ENCODE data around the gene SORCS2. TPM values are rescaled to one million over a fixed set of nuclear protein-coding genes. Genes with fewer than 3 reads are reported as not detected.

Gene SORCS2
- total RNA-seq, 1 donor from 2014 or later, result 3.1 TPM

DNA sequence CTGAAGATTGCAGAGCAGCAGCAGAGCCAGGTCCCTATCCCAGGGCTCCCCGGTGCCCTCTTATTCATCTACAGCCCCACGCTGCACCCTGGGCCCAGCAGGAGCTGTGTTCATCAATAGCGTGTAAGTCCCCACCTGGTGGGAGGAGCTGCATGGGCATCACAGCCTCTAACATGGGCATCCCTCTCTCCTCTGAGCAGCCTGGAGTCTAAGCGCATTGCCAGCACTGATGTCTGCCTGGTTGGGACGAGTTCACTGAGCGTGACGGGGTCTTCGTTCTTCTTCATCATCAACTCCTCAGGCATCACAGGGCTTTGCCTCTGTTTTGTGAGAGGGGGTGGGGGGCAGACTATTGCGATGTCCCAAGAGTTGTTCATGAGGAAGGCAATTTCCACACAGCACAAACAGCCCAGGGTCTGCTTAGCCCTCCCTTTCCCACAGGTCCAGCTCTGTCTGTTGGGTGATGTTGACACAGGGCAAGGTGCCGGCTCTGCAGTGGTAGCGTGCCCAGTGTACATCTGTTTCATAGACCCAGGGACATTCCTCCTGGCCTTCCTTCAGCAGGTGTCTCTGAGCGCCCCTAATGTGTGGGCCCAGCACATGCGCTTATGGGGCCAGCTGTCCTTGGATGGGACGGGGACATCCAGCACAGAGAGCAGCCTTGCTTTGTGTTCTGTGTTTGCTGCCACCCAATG, 85.9 kb downstream of the SORCS2 start:
- H3K4me3 ChIP-seq (ENCODE audit: low read length in 3 of 3), result no peak overlapping the region
- no peaks in the 10 kb centered on the region for H3K9me3 ChIP-seq (ENCODE audit: control insufficient read depth in 3 of 3, low read length in 3 of 3)
- no peak overlapping the region for H3K9ac ChIP-seq (ENCODE audit: low read depth in 1 of 3, low read length in 3 of 3)
- H3K27ac ChIP-seq (ENCODE audit: low read depth, low read length), result no peak overlapping the region
- H3K36me3 ChIP-seq (ENCODE audit: control insufficient read depth in 3 of 3, insufficient read depth in 3 of 3, low read length in 3 of 3), result no peaks in the 10 kb centered on the region
- H3K4me1 ChIP-seq (ENCODE audit: control insufficient read depth in 3 of 3, insufficient read depth in 3 of 3, low read length in 3 of 3), result peaks cover 8 to 10% (median 9%) of the 10 kb centered on the region in 3 donors
- no peaks in the 10 kb centered on the region for H3K27me3 ChIP-seq (ENCODE audit: control insufficient read depth in 3 of 3, insufficient read depth in 3 of 3, low read length in 3 of 3)

DNA sequence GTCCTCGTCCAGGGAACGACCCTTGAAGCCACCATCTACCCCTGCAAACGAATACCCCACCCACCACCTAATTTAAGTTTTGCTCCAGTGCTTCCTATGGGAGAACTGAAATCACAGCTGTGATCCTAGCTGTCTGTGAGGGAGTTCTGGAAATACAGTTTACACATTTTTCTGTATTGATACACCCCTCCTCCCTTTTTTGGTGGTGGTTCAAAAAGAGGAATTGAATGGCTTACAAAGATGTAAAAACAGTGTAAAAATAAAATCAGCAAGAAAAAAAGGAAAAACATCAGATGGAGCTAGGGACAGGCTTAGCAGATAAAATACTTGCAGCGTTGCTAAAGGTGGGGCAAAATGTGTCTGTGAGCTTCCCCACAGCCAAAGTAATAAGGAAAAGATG, 86.6 kb downstream of the SORCS2 start:
- Histone ChIP-seq H3K4me3 (ENCODE audit: low read length in 3 of 3) (no peak overlapping the region), H3K27me3 (ENCODE audit: control insufficient read depth in 3 of 3, insufficient read depth in 3 of 3, low read length in 3 of 3) (no peaks in the 10 kb centered on the region), H3K36me3 (ENCODE audit: control insufficient read depth in 3 of 3, insufficient read depth in 3 of 3, low read length in 3 of 3) (no peaks in the 10 kb centered on the region), H3K4me1 (ENCODE audit: control insufficient read depth in 3 of 3, insufficient read depth in 3 of 3, low read length in 3 of 3) (peaks cover 8 to 10% (median 9%) of the 10 kb centered on the region in 3 donors), H3K9ac (ENCODE audit: low read depth in 1 of 3, low read length in 3 of 3) (no peak overlapping the region), H3K27ac (ENCODE audit: low read depth, low read length) (no peak overlapping the region), H3K9me3 (ENCODE audit: control insufficient read depth in 3 of 3, low read length in 3 of 3) (no peaks in the 10 kb centered on the region)

DNA sequence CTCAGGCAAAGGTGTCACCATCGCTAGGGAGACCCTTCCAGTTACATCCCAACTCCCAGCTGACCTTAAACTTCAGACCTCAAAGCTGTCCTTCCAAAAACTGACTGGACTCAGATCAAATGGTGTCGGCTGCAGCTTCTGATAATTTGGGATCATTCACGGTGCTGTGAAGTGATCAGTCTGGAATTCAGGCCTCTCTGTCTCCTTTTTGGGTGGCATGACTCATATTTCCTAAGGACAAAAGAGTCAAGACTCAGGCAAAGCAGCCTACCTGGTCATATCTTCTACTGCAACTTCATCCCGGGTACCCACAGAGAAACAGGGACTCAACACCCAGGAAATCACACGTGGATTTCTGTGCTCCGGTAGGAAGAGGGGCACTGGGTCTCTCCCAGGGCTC, 87.6 kb downstream of the SORCS2 start:
- Histone ChIP-seq H3K4me3 (ENCODE audit: low read length in 3 of 3) (no peak overlapping the region), H3K36me3 (ENCODE audit: control insufficient read depth in 3 of 3, insufficient read depth in 3 of 3, low read length in 3 of 3) (no peaks in the 10 kb centered on the region), H3K4me1 (ENCODE audit: control insufficient read depth in 3 of 3, insufficient read depth in 3 of 3, low read length in 3 of 3) (peaks cover 8 to 10% (median 9%) of the 10 kb centered on the region in 3 donors), H3K9ac (ENCODE audit: low read depth in 1 of 3, low read length in 3 of 3) (no peak overlapping the region), H3K9me3 (ENCODE audit: control insufficient read depth in 3 of 3, low read length in 3 of 3) (no peaks in the 10 kb centered on the region), H3K27ac (ENCODE audit: low read depth, low read length) (no peak overlapping the region), H3K27me3 (ENCODE audit: control insufficient read depth in 3 of 3, insufficient read depth in 3 of 3, low read length in 3 of 3) (no peaks in the 10 kb centered on the region)

DNA sequence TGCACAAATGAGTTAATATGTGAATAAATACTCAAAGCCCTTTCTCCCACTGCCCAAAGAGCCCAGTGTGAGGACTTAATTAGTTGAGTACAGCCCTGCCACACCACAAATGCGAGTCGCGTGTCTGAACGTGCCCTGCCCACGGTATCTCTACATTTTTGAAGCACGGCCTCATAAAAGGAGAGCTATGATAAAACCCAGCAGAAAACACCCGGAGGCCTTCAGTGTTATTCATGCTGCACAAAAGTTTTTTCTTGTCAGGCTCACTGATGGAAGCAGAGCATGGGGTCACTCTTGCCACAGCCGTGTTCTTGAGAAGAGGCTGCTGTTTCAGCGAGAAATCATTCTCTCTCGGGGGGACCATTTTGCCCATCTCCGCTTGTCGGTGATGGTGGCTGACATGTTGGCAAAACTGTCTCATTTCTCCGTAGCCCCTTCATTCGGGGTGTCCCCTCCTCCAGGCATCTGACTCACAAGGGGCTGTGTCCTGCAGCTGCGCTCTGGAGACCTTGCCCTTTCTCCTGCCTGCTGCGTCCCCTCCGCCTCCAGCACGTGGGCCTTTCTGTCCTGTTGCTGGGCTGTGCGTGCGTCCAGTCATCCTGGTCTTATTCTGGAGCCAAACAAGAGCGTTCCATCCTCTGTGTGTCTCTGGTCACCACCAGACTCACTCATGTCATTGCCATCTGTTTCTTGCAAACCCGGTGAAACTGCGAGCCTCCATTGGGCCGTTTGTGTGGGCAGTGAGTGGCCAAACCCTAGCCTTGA, 88.8 kb downstream of the SORCS2 start:
- Histone ChIP-seq H3K9ac (ENCODE audit: low read depth in 1 of 3, low read length in 3 of 3) (no peak overlapping the region), H3K9me3 (ENCODE audit: control insufficient read depth in 3 of 3, low read length in 3 of 3) (no peaks in the 10 kb centered on the region), H3K36me3 (ENCODE audit: control insufficient read depth in 3 of 3, insufficient read depth in 3 of 3, low read length in 3 of 3) (no peaks in the 10 kb centered on the region), H3K4me3 (ENCODE audit: low read length in 3 of 3) (no peak overlapping the region), H3K27me3 (ENCODE audit: control insufficient read depth in 3 of 3, insufficient read depth in 3 of 3, low read length in 3 of 3) (peaks cover 0 to 3% (median 0%) of the 10 kb centered on the region in 3 donors), H3K4me1 (ENCODE audit: control insufficient read depth in 3 of 3, insufficient read depth in 3 of 3, low read length in 3 of 3) (peaks cover 7 to 8% (median 8%) of the 10 kb centered on the region in 3 donors), H3K27ac (ENCODE audit: low read depth, low read length) (no peak overlapping the region)

DNA sequence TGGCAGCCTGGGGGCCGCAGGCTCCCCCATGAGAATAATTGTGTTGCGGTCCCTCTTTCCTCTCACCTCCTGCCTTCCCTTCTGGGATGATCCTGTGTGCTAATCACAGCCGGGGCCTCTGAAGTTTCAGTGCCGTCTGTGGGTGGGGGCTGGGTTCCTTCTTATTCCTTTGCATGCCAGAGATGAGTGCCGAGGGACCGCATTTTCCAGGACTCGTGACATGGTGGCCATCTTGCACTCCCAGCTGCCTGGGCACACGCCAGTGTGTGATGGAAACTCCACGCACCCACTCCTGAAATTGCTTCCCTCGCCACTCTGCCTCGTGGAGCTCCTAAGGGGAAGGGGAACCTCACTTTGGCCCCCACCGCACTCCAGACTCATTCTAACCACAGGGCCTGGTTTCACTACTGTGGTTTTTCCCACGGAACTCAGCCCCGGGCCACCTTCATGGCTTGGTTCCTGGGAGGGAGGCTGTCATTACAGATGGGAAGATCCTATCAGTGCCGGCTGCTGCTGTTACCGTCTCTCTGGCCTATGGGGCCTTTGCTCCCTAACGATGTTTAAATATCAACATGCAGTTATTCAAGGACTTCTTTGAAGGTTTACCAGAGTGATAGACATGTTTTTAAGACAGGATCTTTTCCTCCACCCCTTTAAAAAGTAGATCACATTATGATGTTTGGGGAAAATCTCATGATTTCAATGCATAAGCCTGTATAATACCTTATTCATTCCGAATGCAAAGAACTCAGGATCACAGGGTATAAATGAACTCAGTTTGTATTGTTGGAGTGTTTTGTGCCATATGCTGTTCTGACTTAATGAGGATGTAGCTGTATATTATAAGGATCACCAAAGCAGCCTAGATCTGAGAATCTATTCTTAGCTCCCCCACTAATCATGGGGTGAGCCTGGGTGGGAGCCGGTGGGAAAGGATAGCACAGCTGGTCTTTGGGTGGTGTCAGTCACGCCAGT, 89.6 kb downstream of the SORCS2 start:
- Histone ChIP-seq H3K9me3 (ENCODE audit: control insufficient read depth in 3 of 3, low read length in 3 of 3) (no peaks in the 10 kb centered on the region), H3K27me3 (ENCODE audit: control insufficient read depth in 3 of 3, insufficient read depth in 3 of 3, low read length in 3 of 3) (peaks cover 0 to 7% (median 0%) of the 10 kb centered on the region in 3 donors), H3K4me1 (ENCODE audit: control insufficient read depth in 3 of 3, insufficient read depth in 3 of 3, low read length in 3 of 3) (no peaks in the 10 kb centered on the region), H3K4me3 (ENCODE audit: low read length in 3 of 3) (no peak overlapping the region), H3K9ac (ENCODE audit: low read depth in 1 of 3, low read length in 3 of 3) (no peak overlapping the region), H3K36me3 (ENCODE audit: control insufficient read depth in 3 of 3, insufficient read depth in 3 of 3, low read length in 3 of 3) (no peaks in the 10 kb centered on the region), H3K27ac (ENCODE audit: low read depth, low read length) (no peak overlapping the region)

DNA sequence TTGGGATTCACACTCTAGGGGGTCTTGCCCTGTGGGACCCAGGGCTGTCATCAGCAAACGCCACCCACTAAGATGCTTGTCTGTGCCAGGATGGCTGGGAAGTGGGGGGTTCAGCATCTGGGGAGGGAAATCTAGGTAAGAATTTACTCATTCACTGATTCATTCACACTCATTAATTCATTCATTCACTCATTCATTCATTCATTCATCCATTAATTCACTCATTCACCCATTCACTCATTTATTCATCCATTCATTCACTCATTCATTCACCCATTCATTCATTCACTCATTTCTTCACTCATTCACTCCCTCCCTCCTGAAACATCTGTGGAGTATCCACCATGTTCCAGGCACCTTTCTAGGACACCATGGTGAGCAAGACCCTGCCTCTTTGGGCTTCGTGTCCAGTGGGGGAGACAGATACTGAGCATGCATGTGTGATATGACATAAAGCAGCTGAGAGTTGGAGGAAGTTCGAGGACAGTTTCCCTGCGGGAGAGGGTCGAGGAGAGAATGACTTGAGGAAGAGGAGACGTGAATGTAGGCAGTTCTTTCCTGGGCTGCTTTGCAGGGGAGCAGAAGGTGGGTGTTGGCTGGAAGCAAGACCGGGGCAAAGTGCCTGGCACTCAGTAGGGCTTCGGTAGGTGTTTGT, 90.6 kb downstream of the SORCS2 start:
- Histone ChIP-seq H3K9me3 (ENCODE audit: control insufficient read depth in 3 of 3, low read length in 3 of 3) (no peaks in the 10 kb centered on the region), H3K36me3 (ENCODE audit: control insufficient read depth in 3 of 3, insufficient read depth in 3 of 3, low read length in 3 of 3) (no peaks in the 10 kb centered on the region), H3K27me3 (ENCODE audit: control insufficient read depth in 3 of 3, insufficient read depth in 3 of 3, low read length in 3 of 3) (peaks cover 0 to 10% (median 0%) of the 10 kb centered on the region in 3 donors), H3K4me3 (ENCODE audit: low read length in 3 of 3) (no peak overlapping the region), H3K4me1 (ENCODE audit: control insufficient read depth in 3 of 3, insufficient read depth in 3 of 3, low read length in 3 of 3) (no peaks in the 10 kb centered on the region), H3K27ac (ENCODE audit: low read depth, low read length) (no peak overlapping the region), H3K9ac (ENCODE audit: low read depth in 1 of 3, low read length in 3 of 3) (no peak overlapping the region)

DNA sequence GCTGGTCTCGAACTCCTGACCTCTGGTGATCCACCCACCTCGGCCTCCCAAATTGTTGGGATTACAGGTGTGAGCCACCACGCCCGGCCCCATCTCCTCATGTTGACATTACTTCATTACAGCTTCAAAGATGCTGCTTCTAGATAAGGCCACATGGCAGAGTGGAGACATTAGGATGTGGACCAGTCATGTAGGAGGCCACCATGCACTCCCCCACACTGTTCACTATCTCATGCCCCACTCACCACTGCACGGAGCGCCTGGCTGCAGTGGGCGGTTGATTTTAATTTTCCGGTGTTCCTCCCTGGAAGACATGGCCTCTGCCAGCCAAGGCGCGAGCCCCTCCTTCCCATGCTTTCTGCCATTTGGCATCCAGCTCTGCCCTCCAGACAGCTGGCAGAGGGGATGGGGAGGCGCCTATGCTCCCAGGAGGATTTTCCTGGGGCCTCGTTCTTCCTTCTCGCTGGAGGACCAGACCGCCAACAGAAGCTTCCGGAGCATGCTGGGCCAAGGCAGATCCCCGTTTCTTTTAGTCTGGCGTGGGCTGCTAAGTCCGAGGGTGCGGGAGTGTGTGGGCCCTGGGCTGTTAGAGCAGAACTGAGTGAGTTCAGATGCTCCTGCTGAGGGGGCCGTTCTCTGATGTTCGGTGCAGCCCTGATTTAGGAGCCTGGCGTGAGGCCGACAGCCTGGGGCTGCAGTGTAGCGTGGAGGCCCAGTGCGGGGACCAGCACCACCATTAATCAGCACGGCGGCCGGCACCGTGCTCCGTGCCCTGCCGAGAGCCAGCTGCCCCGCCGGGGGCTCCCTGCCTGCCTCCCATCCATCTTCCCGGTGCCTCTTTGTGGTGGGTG, 93.1 kb downstream of the SORCS2 start:
- Histone ChIP-seq H3K27ac (ENCODE audit: low read depth, low read length) (no peak overlapping the region), H3K9ac (ENCODE audit: low read depth in 1 of 3, low read length in 3 of 3) (no peak overlapping the region)

DNA sequence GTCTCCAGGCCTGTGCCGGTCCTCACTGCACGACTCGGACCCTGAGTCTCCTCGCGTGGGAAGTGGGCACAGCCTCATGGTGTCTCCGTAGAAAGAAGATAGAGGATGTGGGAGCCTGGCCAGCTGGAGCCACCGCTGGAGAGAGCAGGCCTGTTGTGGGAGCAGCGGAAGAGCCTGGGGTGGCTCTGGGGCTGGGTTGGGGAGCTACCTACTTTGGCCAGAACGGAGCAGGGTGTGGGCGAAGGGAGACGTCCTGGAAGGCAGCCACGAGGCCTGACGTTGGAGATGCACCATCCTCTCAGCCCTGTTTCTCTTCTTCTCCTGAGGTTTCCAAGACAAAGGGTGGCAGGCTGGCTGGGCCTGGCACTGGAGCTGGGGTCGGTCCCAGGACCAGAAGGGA, 93.8 kb downstream of the SORCS2 start:
- Histone ChIP-seq H3K4me3 (ENCODE audit: low read length in 3 of 3) (no peak overlapping the region), H3K4me1 (ENCODE audit: control insufficient read depth in 3 of 3, insufficient read depth in 3 of 3, low read length in 3 of 3) (peaks cover under 1 to 2% (median 1%) of the 10 kb centered on the region in 3 donors), H3K9ac (ENCODE audit: low read depth in 1 of 3, low read length in 3 of 3) (no peak overlapping the region), H3K27ac (ENCODE audit: low read depth, low read length) (no peak overlapping the region), H3K36me3 (ENCODE audit: control insufficient read depth in 3 of 3, insufficient read depth in 3 of 3, low read length in 3 of 3) (no peaks in the 10 kb centered on the region), H3K9me3 (ENCODE audit: control insufficient read depth in 3 of 3, low read length in 3 of 3) (no peaks in the 10 kb centered on the region), H3K27me3 (ENCODE audit: control insufficient read depth in 3 of 3, insufficient read depth in 3 of 3, low read length in 3 of 3) (peaks cover 0 to 12% (median 0%) of the 10 kb centered on the region in 3 donors)

More for the DNA sequence above, 93.1 kb downstream of the SORCS2 start:
- no peak overlapping the region for H3K4me3 ChIP-seq (ENCODE audit: low read length in 3 of 3)
- peaks cover 0 to 12% (median 0%) of the 10 kb centered on the region in 3 donors for H3K27me3 ChIP-seq (ENCODE audit: control insufficient read depth in 3 of 3, insufficient read depth in 3 of 3, low read length in 3 of 3)
- H3K36me3 ChIP-seq (ENCODE audit: control insufficient read depth in 3 of 3, insufficient read depth in 3 of 3, low read length in 3 of 3), result no peaks in the 10 kb centered on the region
- H3K4me1 ChIP-seq (ENCODE audit: control insufficient read depth in 3 of 3, insufficient read depth in 3 of 3, low read length in 3 of 3), result no peaks in the 10 kb centered on the region
- H3K9me3 ChIP-seq (ENCODE audit: control insufficient read depth in 3 of 3, low read length in 3 of 3), result no peaks in the 10 kb centered on the region

DNA sequence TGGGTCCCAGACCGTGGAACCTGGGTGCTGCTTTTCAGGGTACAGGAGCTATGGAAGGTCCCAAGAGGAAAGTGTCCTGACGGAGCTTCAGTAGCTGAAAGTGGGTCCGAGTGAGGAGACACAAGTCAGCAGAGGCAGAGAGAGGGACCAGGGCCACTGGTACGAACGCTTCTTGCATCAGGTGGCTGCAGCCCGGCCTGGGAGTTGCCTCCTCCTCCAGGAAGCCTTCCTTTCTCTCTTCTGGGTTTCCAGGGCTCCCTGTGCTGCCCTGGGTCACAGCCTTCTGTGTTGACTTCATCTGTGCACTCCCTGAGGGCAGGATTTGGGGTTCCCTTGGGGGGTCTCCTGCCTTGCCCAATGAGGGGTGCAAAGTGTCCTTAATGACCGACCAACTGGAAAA, 94.5 kb downstream of the SORCS2 start:
- Histone ChIP-seq H3K4me1 (ENCODE audit: control insufficient read depth in 3 of 3, insufficient read depth in 3 of 3, low read length in 3 of 3) (peaks cover 6 to 8% (median 8%) of the 10 kb centered on the region in 3 donors), H3K4me3 (ENCODE audit: low read length in 3 of 3) (no peak overlapping the region), H3K9me3 (ENCODE audit: control insufficient read depth in 3 of 3, low read length in 3 of 3) (no peaks in the 10 kb centered on the region), H3K36me3 (ENCODE audit: control insufficient read depth in 3 of 3, insufficient read depth in 3 of 3, low read length in 3 of 3) (no peaks in the 10 kb centered on the region), H3K27me3 (ENCODE audit: control insufficient read depth in 3 of 3, insufficient read depth in 3 of 3, low read length in 3 of 3) (peaks cover 0 to 12% (median 0%) of the 10 kb centered on the region in 3 donors), H3K9ac (ENCODE audit: low read depth in 1 of 3, low read length in 3 of 3) (no peak overlapping the region), H3K27ac (ENCODE audit: low read depth, low read length) (no peak overlapping the region)

Data from skeletal muscle tissue (tissue), 4 donors.